IgD-negative memory B cell (primary cell): ENCODE data around the gene MICAL2. TPM values are rescaled to one million over a fixed set of nuclear protein-coding genes. Genes with fewer than 3 reads are reported as not detected.

Source experiments
- H3K27ac Mint-ChIP-seq, 3 donors: one replicate each; pipeline ENCODE4 v1.8.0; 2020 to 2022; ENCODE audit warnings: mild to moderate bottlenecking in 3 of 3, mixed read lengths in 3 of 3, moderate library complexity in 1 of 3
- H3K27me3 Mint-ChIP-seq: one replicate; pipeline ENCODE4 v1.8.0; 2021; ENCODE audit warnings: mixed read lengths
- H3K36me3 Mint-ChIP-seq: one replicate; pipeline ENCODE4 v1.8.0; 2020; ENCODE audit warnings: mild to moderate bottlenecking, mixed read lengths
- H3K4me1 Mint-ChIP-seq, 3 donors: one replicate each; pipeline ENCODE4 v1.8.0; 2020 to 2022; ENCODE audit warnings: mixed read lengths in 3 of 3, mild to moderate bottlenecking in 1 of 3
- H3K4me3 Mint-ChIP-seq, 4 donors: one replicate each; pipeline ENCODE4 v1.8.0; 2020 to 2022; ENCODE audit warnings: mild to moderate bottlenecking in 4 of 4, mixed read lengths in 4 of 4, moderate library complexity in 3 of 4
- H3K9me3 Mint-ChIP-seq, 3 donors: one replicate each; pipeline ENCODE4 v1.8.0; 2020 to 2021; ENCODE audit warnings: mixed read lengths in 3 of 3, mild to moderate bottlenecking in 1 of 3
- polyA plus RNA-seq: library from polyadenylated mRNA; unstranded; fragments of 300-500 nt; fragmentation: Illumina TruSeq; gene quantifications from one replicate; pipeline ENCODE4 v1.2.3, GENCODE V29; 2021

MICAL2 gene, protein sequence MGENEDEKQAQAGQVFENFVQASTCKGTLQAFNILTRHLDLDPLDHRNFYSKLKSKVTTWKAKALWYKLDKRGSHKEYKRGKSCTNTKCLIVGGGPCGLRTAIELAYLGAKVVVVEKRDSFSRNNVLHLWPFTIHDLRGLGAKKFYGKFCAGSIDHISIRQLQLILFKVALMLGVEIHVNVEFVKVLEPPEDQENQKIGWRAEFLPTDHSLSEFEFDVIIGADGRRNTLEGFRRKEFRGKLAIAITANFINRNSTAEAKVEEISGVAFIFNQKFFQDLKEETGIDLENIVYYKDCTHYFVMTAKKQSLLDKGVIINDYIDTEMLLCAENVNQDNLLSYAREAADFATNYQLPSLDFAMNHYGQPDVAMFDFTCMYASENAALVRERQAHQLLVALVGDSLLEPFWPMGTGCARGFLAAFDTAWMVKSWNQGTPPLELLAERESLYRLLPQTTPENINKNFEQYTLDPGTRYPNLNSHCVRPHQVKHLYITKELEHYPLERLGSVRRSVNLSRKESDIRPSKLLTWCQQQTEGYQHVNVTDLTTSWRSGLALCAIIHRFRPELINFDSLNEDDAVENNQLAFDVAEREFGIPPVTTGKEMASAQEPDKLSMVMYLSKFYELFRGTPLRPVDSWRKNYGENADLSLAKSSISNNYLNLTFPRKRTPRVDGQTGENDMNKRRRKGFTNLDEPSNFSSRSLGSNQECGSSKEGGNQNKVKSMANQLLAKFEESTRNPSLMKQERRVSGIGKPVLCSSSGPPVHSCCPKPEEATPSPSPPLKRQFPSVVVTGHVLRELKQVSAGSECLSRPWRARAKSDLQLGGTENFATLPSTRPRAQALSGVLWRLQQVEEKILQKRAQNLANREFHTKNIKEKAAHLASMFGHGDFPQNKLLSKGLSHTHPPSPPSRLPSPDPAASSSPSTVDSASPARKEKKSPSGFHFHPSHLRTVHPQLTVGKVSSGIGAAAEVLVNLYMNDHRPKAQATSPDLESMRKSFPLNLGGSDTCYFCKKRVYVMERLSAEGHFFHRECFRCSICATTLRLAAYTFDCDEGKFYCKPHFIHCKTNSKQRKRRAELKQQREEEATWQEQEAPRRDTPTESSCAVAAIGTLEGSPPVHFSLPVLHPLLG
- polyA plus RNA-seq = 0.84 TPM

DNA sequence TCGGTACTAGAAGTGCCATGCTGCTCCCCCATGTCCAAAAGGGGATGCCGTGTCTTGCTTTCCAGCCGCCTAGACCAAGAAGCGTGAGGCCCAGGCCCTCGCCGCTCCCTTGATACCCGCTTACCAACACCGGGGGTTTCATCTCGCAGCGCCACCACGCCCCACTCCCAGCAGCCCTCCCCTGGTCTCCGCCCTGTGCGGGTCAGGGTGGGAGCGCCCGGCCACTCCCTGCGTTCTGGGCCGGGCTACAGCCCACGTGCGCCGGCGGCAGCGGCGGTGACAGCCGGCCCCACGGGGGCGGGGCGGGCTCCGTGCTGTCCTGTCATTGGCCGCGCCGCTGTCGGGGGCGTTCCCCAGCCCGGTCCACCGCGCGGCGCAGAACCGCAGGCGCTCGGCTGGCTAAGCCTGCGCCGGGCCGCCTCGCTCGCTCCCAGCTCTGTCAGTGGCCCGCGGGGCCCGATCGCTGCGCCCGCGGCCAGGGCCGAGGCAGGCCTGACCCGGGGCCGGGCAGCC, at the start of gene MICAL2:
Gene MICAL2 (plus strand): TSS at position 390 of the 513 bp plus-strand sequence. CDS start 51,566 bp downstream, outside the sequence.
- H3K9me3 Mint-ChIP-seq = no peaks in the 10 kb centered on the region
- H3K36me3 Mint-ChIP-seq = no peaks in the 10 kb centered on the region
- peaks cover 9% of the 10 kb centered on the region for H3K27me3 Mint-ChIP-seq
- peak within 1 kb of the TSS in 1 of 3 donors; percentile 96 for H3K27ac Mint-ChIP-seq
- peaks cover 3 to 14% (median 6%) of the 10 kb centered on the region in 3 donors for H3K4me1 Mint-ChIP-seq
- H3K4me3 Mint-ChIP-seq = peak within 1 kb of the TSS; percentile 50 to 92 (median 80)

DNA sequence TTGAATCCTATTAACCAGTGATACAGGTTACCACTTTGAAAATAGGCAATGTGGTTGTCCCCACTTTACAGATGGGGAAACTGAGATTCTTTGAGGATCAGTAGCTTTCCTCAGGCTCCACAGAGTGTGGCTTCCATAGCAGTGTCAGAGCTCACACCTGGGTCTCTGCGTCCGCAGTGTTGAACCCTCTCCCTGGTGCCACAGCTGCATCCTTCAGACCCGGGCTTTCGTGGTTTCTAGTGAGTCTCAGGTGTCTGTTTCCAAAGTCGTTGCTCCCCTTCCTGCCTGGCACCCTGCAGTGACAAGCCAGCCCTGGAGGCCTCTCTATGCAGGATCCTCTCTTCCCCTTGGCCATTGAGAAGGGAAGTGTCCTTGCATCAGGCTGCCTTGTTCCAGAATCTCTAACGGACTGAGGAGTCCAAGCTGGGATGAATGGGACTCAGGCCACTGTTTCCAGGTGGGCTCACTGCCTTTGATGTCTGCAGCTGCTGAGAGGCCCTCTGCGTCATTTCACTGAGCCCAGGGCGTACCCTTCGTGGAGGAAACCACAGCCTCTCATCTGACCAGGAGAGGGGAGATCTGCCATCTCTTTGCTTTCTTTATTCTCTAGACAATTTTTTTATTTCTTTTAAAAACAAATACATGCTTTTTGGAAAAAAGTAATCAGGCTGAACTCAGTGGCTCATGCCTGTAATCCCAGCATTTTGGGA, 48.4 kb upstream of the MICAL2 start:
- H3K36me3 Mint-ChIP-seq = no peaks in the 10 kb centered on the region
- peaks cover 0 to 1% (median 0%) of the 10 kb centered on the region in 3 donors for H3K9me3 Mint-ChIP-seq
- no peak overlapping the region for H3K27ac Mint-ChIP-seq
- peaks cover 10% of the 10 kb centered on the region for H3K27me3 Mint-ChIP-seq
- no peaks in the 10 kb centered on the region for H3K4me1 Mint-ChIP-seq
- no peak overlapping the region for H3K4me3 Mint-ChIP-seq

DNA sequence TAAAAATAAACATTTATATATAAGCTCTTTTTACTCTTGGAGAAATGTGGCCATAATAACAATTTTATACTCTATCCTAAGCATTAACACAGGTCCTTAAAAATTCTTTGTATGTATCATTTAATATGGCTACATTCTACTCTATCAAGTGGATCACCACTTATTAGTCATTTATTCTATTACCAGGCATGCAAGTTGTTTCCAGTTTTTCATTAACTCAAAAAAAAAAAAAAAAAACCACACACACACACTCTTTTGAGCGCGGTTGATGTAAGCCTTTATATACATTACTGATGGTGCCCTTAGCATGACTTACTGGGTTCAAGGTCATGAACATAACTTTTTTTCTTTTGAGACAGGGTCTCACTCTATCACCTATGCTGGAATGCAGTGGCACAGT, 47.1 kb upstream of the MICAL2 start:
- no peak overlapping the region for H3K27ac Mint-ChIP-seq
- peaks cover 0 to 1% (median 0%) of the 10 kb centered on the region in 3 donors for H3K9me3 Mint-ChIP-seq
- no peaks in the 10 kb centered on the region for H3K4me1 Mint-ChIP-seq

DNA sequence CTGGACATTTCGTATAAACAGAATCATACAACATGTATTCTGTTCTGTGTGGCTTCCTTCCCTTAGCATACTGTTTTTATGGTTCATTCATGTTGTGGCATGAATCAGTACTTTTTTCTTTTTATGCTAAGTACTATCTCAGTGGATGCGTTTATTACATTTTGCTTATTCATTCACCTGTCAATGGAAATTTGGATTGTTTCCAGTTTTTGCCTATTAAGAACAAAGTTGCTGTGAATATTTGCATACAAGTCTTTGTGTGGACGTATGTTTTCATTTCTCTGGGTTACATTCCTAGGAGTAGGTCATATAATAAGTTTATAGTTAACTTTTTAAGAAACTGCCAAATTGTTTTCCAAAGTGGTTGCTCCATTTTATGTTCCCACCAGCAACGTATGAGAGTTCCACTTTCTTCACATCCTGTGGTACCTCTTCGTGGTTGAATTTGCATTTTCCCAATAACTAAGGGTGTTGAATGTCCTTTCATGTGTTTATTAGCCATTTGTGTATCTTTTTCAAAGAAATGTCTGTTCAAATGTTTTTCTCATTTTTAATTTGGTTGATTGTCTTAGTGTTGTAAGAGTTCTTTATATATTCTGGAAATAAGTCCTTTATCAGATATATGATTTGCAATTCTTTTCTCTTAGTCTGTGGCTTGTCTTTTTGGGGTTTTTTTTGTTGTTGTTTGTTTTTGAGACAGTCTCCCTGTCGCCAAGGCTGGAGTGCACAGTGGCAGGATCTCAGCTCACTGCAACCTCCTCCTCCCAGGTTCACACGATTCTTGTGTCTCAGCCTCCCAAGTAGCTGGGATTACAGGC, 46.0 kb upstream of the MICAL2 start:
- Mint-ChIP-seq H3K9me3 (no peaks in the 10 kb centered on the region), H3K27ac (peak overlapping the region in 1 of 3 donors; percentile 61), H3K27me3 (peaks cover 12% of the 10 kb centered on the region), H3K36me3 (no peaks in the 10 kb centered on the region), H3K4me1 (no peaks in the 10 kb centered on the region), H3K4me3 (no peak overlapping the region)

More for the DNA sequence above, 47.1 kb upstream of the MICAL2 start:
- Mint-ChIP-seq H3K36me3 (no peaks in the 10 kb centered on the region), H3K27me3 (peaks cover 10% of the 10 kb centered on the region), H3K4me3 (no peak overlapping the region)

DNA sequence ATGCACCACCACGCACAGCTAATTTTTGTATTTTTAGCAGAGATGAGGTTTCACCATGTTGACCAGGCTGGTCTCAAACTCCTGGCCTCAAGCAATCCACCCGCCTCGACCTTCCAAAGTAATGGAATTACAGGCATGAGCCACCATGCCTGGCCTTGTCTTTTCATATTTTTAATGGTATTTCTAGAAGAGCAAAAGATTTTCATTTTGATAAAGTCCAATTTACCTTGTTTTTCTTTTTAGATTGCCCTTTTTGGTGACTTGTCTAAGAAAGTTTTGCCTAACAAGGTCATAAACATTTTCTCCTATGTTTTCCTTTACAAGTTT, 45.5 kb upstream of the MICAL2 start:
- no peaks in the 10 kb centered on the region for H3K36me3 Mint-ChIP-seq
- no peak overlapping the region for H3K4me3 Mint-ChIP-seq
- H3K4me1 Mint-ChIP-seq = no peaks in the 10 kb centered on the region
- H3K27ac Mint-ChIP-seq = peak overlapping the region in 1 of 3 donors; percentile 61
- H3K27me3 Mint-ChIP-seq = peaks cover 14% of the 10 kb centered on the region
- H3K9me3 Mint-ChIP-seq = no peaks in the 10 kb centered on the region

DNA sequence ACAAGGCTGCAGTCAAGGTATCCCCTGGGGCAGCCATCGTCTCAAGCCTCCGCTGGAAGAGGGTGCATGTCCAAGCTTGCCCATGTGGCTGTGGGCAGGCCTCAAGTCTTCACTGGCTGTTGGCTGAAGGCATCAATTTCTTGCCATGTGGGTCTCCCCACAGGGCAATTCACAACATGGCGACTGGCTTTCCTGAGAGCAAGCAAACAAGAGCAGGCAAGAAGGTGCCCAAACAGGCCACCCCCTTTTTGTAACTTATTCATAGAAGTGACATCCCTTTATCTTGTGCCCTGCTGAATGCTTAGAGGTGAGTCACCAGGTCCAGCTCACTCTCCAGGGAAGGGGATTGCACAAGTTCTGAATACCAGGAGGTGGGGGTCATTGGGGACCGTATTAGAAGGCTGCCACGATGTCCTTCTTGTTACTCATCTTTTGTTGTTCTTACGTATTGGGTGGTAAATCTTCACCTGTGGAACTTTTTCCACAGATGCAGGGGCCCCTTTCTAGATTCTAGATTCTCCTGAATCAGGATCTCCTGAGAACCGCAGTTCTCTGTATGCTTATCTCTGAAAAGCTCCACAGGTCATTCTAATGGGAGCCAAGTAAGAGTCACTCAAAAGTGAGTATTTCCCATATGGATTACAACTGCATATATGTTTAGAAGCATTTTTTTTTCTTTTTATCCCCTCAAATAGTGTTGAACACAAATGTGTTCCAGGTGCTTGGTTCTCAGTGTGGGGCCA, 44.2 kb upstream of the MICAL2 start:
- H3K9me3 Mint-ChIP-seq = no peaks in the 10 kb centered on the region
- H3K27ac Mint-ChIP-seq = no peak overlapping the region
- peaks cover 14% of the 10 kb centered on the region for H3K27me3 Mint-ChIP-seq
- no peak overlapping the region for H3K4me3 Mint-ChIP-seq
- no peaks in the 10 kb centered on the region for H3K4me1 Mint-ChIP-seq
- H3K36me3 Mint-ChIP-seq = no peaks in the 10 kb centered on the region

DNA sequence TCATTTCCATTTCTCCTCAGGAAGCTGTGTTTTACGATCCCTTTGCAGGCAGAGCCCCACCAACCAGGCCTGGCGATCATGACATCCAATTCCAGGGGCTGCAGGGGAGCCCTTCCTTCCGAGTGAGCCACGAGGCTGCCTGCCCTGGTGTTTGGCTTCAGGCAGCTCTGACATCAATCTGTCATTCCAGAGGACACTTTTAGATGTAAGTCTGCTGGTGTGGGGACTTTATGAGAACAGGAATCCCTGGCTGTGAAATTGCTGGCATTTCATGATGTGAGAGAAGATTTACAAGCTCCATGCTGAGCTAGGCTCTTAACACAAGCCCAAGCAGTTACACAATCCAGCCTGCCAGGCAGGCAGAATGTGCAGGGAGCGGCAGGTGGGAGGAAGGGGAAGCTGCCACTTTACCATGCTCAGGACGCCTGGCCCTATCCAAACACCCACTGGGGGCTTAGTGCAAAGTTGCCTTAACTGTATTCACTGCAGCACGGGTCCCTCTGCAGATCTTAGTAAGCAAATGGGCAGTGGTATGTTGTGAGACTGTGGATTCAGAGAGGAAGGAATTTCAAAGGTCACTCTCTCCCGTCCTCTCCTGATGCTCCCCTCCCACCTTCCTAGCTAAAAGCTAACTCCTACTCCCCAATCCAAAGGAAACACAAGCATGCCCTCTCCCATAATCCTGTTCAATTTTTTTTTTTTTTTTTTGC, 43.4 kb upstream of the MICAL2 start:
- H3K36me3 Mint-ChIP-seq = no peaks in the 10 kb centered on the region
- no peak overlapping the region for H3K4me3 Mint-ChIP-seq
- peaks cover 12% of the 10 kb centered on the region for H3K27me3 Mint-ChIP-seq
- H3K27ac Mint-ChIP-seq = peak overlapping the region in 2 of 3 donors; percentile 17 to 25
- H3K9me3 Mint-ChIP-seq = no peaks in the 10 kb centered on the region
- no peaks in the 10 kb centered on the region for H3K4me1 Mint-ChIP-seq

DNA sequence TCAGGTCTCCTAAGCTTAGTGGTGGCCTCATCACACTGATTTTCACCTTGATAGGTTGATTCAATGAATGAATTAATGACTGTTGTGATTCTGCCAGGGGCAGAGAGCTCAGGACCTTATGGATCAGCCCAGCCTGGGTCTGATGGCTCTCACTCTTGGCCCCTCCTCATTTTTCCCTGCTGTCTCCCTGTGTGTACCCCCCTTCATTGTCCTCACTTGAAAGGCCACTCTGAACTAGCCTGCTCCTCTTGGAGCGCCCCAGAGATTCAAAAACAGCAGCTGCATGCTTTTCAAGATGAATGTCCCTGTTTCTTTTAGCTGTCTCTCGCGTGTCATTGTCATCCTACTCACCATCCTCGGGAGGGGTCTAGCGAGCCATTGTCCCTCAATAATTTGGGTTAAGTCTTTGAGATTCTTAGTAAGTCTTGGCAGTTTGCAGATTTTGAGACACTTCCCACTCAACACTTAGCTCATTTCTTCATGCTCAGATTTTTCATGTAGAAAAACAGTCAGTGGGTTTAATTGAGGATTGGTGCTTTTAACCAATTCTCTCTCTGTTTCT, 42.5 kb upstream of the MICAL2 start:
- Mint-ChIP-seq H3K27ac (peak overlapping the region in 1 of 3 donors; percentile 17), H3K4me3 (no peak overlapping the region), H3K9me3 (no peaks in the 10 kb centered on the region), H3K27me3 (peaks cover 15% of the 10 kb centered on the region), H3K36me3 (peaks cover under 1% of the 10 kb centered on the region), H3K4me1 (no peaks in the 10 kb centered on the region)

DNA sequence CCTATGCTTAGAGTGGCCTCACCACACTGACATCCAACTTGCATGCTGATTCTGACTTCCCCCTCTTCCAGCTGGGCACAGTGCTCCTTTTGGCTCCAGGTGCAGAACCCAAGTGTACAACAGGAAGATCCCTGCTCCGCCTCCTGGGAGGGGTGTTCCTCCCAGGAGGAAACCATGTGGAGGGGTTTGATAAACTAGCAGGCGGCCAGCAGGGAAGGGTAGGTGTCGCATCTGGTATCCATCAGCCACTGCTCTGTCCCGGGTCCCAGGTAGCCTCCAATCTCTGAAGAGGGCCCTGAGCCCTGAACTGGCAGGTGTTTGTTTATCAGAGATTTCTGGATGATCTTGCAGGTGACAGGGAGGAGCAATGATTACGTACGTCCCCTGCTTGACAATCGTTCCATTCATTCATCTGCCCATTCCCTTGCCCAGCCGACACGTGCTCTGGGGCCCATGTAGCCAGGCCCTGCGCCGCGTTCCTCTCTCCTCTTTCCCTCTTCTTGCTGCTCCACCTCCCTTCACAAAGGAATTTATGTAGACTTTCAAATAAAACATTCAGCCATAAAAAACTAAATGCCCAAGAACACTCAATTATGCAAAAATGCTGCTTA, 41.2 kb upstream of the MICAL2 start:
- Mint-ChIP-seq H3K9me3 (no peaks in the 10 kb centered on the region), H3K4me1 (no peaks in the 10 kb centered on the region), H3K27ac (no peak overlapping the region), H3K27me3 (peaks cover 18% of the 10 kb centered on the region), H3K36me3 (peaks cover 1% of the 10 kb centered on the region), H3K4me3 (no peak overlapping the region)

DNA sequence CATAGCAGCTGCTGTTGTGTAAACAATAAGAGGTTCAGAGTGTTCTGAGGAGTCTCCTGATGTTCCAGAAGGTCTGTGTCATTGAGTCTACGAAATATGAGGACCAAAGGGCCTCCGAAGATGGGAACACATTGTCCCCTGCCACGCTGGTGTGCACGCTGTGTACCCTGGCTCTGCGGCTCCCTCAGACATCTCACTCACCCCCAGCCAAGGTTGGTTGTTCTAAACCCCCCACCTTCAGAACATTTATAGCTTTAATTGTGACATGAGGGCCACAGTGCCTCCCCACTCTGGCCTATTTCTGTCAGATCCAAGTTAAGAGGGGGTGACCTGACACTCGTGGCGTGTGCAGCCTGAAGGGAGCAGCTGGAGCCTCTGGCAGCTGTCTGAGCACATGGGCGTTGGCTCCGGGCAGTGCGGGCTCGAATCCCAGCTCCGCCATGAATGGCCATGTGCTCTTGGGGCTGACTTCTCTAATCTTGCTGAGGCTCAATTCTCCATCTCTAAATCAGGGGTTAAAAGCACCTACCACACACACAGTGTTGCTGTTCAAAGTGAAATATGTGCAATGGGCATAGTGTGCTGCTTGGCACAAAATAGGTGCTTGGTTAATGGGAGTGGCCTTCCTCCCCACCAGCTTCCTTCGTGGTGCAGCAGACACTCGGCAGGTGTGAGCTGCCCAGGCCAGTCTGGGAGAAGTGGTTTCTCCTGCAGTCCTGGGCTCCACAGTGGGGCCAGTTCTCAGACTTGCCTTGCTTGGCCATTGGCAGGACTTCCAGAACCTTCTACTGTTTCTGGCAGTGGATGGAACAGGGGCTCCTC, 39.7 kb upstream of the MICAL2 start:
- Mint-ChIP-seq H3K36me3 (peaks cover 1% of the 10 kb centered on the region), H3K27me3 (peaks cover 18% of the 10 kb centered on the region), H3K9me3 (no peaks in the 10 kb centered on the region), H3K4me1 (no peaks in the 10 kb centered on the region), H3K27ac (no peak overlapping the region), H3K4me3 (no peak overlapping the region)

DNA sequence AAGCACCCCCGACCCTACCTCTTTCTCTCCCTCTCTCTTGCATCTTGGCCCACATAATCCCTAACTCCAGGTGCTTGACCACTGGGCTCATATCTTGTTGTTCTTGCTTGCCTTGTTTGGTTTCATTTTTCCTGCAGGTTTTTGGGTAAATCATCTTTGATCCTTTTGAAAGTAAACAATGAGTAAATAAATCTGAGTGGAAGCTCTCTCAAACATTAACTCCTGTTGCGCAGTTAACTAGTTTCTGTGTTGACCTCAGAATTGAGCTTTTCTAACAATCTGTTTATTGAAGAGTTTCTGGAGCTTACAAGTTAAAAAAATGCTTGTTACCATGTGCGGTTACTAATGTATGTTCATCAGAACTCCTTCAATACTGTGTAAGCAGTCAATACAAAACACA, 38.8 kb upstream of the MICAL2 start:
- no peaks in the 10 kb centered on the region for H3K9me3 Mint-ChIP-seq
- H3K36me3 Mint-ChIP-seq = peaks cover 1% of the 10 kb centered on the region
- H3K4me1 Mint-ChIP-seq = no peaks in the 10 kb centered on the region
- H3K27me3 Mint-ChIP-seq = peaks cover 16% of the 10 kb centered on the region
- no peak overlapping the region for H3K27ac Mint-ChIP-seq
- no peak overlapping the region for H3K4me3 Mint-ChIP-seq
